GM18526 (cell line): ENCODE results near the gene MAD2L1BP.

Source experiments
- POLR2A ChIP-seq: IDR thresholded peaks from 3 replicates; pipeline ENCODE4 v1.6.1; 2011; ENCODE audit not compliant: insufficient read length; ENCODE audit errors: extremely low read depth

MAD2L1BP gene, protein sequence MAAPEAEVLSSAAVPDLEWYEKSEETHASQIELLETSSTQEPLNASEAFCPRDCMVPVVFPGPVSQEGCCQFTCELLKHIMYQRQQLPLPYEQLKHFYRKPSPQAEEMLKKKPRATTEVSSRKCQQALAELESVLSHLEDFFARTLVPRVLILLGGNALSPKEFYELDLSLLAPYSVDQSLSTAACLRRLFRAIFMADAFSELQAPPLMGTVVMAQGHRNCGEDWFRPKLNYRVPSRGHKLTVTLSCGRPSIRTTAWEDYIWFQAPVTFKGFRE

DNA sequence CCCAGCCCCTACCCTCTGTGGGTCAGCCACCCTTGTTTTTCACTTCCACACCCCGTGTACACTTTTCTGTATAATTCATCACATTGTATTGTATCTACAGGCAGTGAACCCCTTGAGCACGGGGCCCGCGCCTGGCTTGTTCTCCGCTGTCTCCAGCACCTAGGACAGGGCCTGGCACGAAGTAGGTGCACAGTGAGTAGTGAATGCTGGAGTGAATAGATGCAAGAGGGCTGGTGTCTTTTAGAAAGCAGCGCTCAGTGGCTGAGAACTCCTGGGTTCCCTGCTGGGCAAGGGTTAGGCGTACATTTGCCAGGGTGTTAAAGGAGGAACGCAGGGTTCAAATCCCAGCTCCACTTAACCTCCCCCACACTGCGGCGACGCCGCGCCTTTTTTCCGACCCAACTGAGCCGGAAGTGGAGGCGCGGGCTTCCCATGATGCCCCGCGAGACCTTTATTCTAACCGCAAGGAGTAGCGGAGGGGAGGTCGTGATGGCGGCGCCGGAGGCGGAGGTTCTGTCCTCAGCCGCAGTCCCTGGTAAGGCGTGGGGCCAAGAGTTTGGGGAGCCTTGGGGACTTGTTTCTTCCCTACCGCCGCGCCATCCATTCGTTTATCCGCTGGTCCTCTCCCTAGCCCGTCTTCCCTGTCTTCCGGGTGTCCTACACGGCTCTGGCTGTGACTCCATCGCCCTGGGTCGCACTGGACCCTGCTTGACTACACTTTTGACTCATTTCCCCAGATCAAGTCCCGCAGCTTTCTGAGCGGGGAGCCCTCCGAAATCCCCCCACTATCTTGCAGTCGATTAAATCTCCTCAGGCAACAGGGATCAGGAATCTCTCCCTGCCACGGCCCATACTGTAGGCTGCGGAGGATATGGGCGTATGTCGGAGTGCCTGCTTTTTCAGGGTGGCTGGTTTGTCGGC, at the start of gene MAD2L1BP:
Gene MAD2L1BP (plus strand): TSS at position 454 of the 921 bp plus-strand sequence. CDS start 36 bp downstream, at position 490.
- peak; percentile 91 for TF ChIP-seq POLR2A

DNA sequence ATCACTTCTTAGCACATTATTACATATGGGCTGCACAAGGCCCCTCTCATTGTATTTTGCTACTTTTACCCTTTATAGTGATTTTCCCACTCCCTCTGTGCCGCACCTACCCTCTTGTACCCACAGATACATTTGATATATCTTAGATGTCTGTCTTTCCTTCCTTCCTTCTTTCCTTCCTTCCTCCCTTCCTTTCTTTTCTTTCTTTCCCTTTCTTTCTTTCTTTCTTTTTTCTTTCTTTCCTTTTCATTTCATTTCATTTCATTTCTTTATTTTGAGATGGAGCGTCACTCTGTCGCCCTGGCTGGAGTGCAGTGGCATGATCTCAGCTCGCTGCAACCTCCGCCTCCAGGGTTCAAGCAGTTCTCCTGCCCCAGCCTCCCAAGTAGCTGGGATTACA, 47.4 kb upstream of the MAD2L1BP start:
- TF ChIP-seq POLR2A = no peak

DNA sequence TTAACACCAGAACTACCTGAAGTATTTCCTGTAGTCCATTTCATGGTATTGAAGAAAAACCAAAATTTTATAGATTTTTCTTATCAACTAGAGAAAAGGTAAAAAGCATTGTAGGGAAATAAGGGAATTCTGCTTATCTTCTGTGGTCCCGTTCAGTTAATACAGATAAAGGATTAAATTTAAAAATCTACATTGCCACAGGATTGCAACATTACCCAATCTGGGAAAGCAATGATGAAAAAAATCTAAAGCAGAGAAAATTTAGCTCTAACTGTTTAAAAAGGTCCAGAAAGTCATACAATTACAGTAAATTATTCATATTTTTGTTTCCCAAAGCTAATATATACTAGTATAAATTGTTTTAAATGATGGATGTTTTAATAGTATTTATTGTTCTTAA, 41.7 kb upstream of the MAD2L1BP start:
- TF ChIP-seq POLR2A = no peak

DNA sequence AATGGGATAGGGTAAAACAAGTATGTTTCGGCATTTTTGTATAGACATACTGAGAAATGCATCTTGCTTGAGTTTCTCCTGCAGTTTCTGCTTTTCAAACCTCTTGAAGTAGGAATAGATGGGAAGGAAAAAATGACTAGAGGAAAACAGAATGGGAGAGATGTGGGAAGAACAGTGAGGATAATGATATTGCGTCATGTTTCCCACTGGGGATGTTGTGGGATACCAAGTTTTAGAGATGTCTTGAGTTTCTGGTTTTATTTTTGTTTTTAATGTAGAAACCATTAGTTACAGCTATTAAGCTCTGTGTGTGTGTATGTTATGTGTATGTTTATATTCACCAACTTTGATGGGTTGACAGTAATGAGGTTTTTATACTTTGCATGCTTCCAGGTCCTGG, 35.0 kb upstream of the MAD2L1BP start:
- no peak for TF ChIP-seq POLR2A

DNA sequence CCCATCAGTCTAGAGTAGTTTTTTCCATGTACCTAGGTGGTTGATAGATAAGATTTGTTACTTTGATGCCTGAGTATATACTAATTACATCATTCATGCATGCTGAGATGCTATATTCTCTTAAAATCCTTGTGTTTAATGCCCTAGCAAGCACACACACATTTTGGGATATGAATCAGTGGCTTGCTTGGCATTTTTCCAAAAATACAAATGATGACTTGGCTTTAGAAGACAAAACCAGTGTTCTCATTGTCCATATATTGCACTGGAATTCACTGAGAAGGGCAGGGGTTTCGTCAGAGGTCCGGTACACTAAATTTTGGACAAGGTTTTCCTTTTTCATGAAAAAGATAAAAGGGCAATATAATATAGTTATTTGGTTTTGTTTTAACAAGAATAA, 31.5 kb upstream of the MAD2L1BP start:
- TF ChIP-seq POLR2A = no peak

DNA sequence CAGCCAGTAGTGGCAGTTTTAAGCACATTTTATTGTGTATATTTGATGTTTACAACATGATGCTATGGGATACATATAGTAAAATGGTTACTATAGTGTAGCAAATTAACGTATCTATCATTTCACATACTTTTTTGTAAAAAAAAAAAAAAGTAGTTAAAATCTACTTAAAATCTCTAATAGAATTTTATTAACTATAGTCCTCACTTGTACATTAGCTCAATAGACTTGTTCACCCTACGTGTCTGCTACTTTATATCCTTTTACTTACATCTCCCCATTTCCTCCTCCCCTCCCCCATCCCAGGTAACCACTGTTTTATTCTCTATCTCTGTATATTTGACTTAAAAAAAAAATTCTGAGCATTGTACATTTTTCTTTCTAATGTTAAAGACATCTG, 29.6 kb upstream of the MAD2L1BP start:
- TF ChIP-seq POLR2A = no peak

DNA sequence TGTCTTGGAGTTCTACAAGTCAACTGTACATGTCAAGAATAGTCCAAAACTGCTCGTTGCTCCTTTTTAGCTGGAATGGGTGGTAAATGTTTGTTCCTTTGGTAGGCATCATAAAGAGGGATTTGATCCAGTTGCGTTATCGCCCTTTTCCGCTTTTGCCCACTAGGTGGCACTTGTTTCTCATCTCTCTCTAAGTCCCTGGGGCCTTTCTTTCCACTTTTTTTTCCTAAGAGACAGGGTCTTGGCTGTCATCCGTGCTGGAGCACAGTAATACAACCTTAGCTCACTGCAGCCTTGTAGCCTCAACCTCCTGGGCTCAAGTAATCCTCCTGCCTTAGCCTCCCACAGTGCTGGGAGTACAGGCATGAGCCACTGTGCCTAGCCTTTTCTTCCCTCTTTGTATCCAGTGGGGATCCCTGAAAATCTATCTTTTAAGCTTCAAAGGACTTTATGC, 27.3 kb upstream of the MAD2L1BP start:
- no peak for TF ChIP-seq POLR2A

DNA sequence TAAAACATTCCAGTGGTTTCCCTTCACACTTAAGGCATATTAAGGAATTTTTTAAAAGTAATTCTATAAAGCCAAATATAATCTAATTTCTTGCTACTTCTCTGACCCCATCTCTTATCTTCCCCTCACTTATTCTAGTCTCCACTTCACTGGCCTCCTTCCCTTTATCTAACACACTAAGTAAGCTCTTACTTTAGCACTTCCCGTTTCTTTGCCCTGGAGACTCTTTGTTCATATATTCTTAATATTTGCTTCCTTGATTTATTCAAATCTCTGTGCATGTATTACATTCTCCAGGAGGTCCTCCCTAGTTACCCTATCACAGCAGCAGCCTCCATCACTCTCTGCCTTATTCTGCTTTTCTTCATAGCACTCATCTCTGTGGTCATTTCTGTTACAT, 26.8 kb upstream of the MAD2L1BP start:
- TF ChIP-seq POLR2A = no peak

DNA sequence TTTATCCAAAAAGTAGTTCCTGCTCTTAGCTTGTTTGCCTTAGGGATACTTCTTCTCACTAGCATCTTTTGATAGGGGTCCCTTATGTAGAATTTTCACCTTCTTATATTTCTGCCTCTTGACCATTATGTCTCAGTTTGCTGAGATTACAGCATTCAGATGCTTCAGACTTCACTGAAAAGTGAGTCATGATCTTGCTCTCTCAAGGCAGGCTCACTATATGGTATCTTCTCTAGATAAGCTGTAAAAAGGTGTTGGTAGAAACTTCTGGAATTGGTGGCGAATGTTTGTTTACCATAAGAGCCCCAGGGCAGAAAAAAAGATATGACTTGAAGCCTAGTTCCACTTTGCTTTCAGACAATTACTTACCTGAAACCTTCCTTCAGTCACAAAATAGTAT, 26.2 kb upstream of the MAD2L1BP start:
- no peak for TF ChIP-seq POLR2A

DNA sequence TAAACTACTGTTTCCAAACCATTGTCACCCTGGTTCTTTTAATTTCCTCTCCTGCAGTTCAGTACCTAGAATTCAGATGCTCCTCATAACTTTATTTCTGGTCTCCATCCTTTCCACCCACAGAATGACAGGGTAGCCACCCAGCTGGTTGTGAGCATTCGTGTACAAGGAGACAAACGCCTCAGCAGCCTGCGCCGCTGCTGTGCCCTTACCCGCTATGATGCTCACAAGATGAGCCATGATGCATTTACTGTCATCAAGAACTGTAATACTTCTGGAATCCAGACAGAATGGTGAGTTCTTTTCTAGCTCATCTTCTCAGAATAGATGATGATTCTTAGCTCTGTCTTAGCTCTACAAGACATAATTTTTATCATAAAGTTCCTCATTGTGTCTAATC, 25.2 kb upstream of the MAD2L1BP start:
- no peak for TF ChIP-seq POLR2A

DNA sequence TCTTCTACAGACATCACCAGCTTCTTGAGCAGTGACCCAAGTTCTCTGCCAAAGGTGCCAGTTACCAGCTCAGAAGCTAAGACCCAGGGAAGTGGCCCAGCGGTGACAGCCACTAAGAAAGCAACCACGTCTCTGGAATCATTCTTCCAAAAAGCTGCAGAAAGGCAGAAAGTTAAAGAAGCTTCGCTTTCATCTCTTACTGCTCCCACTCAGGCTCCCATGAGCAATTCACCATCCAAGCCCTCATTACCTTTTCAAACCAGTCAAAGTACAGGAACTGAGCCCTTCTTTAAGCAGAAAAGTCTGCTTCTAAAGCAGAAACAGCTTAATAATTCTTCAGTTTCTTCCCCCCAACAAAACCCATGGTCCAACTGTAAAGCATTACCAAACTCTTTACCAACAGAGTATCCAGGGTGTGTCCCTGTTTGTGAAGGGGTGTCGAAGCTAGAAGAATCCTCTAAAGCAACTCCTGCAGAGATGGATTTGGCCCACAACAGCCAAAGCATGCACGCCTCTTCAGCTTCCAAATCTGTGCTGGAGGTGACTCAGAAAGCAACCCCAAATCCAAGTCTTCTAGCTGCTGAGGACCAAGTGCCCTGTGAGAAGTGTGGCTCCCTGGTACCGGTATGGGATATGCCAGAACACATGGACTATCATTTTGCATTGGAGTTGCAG, 21.8 kb upstream of the MAD2L1BP start:
- no peak for TF ChIP-seq POLR2A

DNA sequence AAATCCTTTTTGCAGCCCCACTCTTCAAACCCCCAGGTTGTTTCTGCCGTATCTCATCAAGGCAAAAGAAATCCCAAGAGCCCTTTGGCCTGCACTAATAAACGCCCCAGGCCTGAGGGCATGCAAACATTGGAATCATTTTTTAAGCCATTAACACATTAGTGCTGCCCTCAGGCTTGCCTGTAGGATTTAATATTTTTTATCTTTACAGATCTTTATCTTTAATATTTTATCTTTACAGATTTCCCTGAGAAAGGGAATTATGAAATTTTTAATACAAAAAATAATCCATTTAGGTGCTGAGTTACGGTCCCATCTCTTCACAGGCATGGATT, 21.3 kb upstream of the MAD2L1BP start:
- TF ChIP-seq POLR2A = no peak

DNA sequence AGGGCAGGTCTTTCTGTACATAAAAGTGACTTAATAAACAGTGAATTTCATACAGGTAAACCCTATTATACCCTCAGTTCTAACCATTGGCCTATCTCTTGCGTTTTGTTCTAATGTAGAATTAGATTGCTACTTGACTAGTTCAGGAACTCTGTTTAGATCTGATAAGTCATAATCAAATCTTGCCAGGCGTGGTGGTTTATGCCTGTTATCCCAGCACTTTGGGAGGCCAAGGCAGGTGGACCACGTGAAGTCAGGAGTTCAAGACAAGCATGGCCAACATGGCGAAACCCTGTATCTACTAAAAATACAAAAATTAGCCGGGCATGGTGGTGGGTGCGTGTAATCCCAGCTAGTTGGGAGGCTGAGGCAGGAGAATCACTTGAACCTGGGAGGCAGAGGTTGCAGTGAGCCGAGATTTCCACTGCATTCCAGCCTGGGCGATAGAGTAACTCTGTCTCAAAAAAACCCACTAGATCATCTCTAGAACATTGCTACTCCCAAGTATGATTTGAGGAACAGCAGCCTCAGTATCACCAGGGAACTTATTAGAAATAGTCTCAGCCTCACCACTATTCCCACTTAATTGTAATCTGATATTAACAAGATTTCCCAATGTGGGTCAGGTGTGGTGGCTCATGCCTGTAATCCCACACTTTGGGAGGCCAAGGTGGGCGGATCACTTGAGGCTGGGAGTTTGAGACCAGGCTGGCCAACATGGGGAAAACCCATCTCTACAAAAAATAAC, 18.7 kb upstream of the MAD2L1BP start:
- TF ChIP-seq POLR2A = no peak

DNA sequence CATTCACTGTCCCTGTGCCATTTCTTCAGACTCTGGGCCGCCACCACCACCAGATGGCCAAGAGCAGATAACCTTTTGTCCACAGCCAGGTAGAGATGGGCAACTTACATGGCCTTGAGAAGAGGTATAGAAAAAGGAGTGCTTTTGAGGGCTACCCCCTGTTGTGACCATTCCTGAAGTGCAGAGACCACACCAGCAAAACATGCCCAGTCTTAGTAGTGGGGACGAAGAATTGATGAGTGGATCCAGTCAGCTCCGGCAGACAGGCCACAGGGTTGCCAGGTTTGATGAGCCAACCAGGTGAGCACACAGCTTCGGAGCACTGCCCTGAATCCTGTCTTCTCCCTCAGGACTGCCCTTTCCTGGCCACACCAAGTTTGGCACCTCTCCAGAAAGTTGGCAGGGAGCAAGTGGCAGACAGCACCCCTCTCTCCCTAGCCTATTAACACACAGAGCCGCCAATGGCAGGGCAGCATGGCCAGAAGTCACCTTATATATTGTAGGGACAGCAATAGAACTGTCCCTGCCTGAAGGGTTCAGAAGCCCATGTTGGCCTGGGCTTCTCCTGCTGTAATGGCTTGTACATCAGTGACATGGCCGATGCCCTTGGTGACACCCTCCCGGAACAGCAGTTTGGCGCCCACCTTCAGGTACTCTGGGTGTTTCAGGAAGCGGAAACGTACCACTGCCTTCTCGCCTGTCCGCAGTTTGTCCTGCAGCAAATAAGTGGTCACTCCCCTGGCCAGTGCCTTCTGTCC, 14.4 kb upstream of the MAD2L1BP start:
- TF ChIP-seq POLR2A = no peak

DNA sequence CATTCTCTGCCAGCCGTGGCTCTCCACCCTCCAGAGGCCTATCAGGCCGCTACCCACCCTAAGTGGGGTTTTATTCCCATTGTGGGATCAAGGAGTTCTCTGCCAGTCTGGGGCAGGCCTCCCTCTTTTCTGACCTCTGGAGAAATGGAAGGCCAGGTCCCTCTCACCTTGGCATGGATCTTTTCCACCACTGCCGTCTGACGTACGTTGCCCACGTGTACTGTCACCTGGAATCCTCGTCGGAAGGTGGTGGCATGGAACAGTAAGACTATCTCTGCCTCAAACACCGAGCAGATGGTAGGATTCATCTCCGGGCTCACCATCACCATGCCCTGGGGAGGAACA, 13.8 kb upstream of the MAD2L1BP start:
- TF ChIP-seq POLR2A = no peak
